Measurements from ENCODE around the gene PRDM2. TPM values are rescaled to one million over a fixed set of nuclear protein-coding genes. Genes with fewer than 3 reads are reported as not detected.

PRDM2 gene
- total and polyA plus RNA-seq, 2 of the 13 experiments (the other 11 are each of a cell fraction or from before 2014, with no cell fraction given) = 4.0 to 6.5 TPM

- Histone ChIP-seq H2AFZ (ENCODE audit: low read length) (no peak overlapping the region), H3K36me3 (replicated peaks in 1 of 2; ENCODE audit: control insufficient read depth in 1 of 2, insufficient read depth in 2 of 2, low read length in 2 of 2) (no peaks in the 10 kb centered on the region; a peak in 1 of 5 replicates), H3K4me1 (ENCODE audit: insufficient read depth, low read length) (no peaks in the 10 kb centered on the region), H3K79me2 (ENCODE audit: insufficient read depth, low read length) (no peaks in the 10 kb centered on the region), H3K4me2 (ENCODE audit: low read depth, low read length) (no peak overlapping the region), H3K4me3 (replicated peaks in 1 of 3; ENCODE audit: insufficient read depth in 1 of 3, low read depth in 2 of 3, low read length in 3 of 3) (no peak overlapping the region), H3K9me3 (ENCODE audit: low read length) (no peaks in the 10 kb centered on the region), H3K27ac (ENCODE audit: extremely low read length, insufficient read depth, low read length) (no peak overlapping the region), H3K9ac (ENCODE audit: insufficient read depth, low read depth, low read length) (no peak overlapping the region), H3K27me3 (ENCODE audit: control insufficient read depth in 1 of 2, insufficient read depth in 2 of 2, low read length in 2 of 2) (no peaks in the 10 kb centered on the region), H4K20me1 (ENCODE audit: insufficient read depth, low read length) (no peaks in the 10 kb centered on the region)
- BruUV-seq (replicated peaks) = no TSS peak
- CTCF ChIA-PET (ENCODE audit: low intra/inter-chr PET ratio, low total read pairs) = no interaction called here
- WGBS (ENCODE audit: low lambda C conversion rate) = 88% methylated on average over 6 of the region's 6 CpGs
- TF ChIP-seq ZFY (CRISPR knock-in tag; IDR thresholded peaks at IDR 0.05) = no peak
- no peak for TF ChIP-seq MTA3 (CRISPR knock-in tag; IDR thresholded peaks at IDR 0.05)
- no peak for TF ChIP-seq ZNF432 (CRISPR knock-in tag; IDR thresholded peaks at IDR 0.05; ENCODE audit: borderline replicate concordance)
- no peak for TF ChIP-seq GMEB1 (CRISPR knock-in tag; IDR thresholded peaks at IDR 0.05; ENCODE audit: borderline replicate concordance)
- TF ChIP-seq HOXA3 (CRISPR knock-in tag; IDR thresholded peaks at IDR 0.05) = no peak
- TF ChIP-seq CC2D1A (CRISPR knock-in tag; IDR thresholded peaks at IDR 0.05) = no peak
- TF ChIP-seq ZNF280B (CRISPR knock-in tag; IDR thresholded peaks at IDR 0.05; ENCODE audit: borderline replicate concordance) = no peak
- no peak for TF ChIP-seq RXRA (CRISPR knock-in tag; IDR thresholded peaks at IDR 0.05)
- no peak for TF ChIP-seq TIGD3 (CRISPR knock-in tag; IDR thresholded peaks at IDR 0.05; ENCODE audit: borderline replicate concordance)
- TF ChIP-seq PAX8 (CRISPR knock-in tag; IDR thresholded peaks at IDR 0.05; ENCODE audit: borderline replicate concordance) = no peak
- no peak for DNase-seq (ENCODE audit: low spot score)
- no peak for FAIRE-seq
- POLR2A ChIA-PET = no interaction called here
- intact Hi-C loops (cut with micrococcal nuclease; ENCODE audit: unreplicated experiment) = no loop called here
- no peak for ATAC-seq
- in situ Hi-C loops (cut with HindIII; ENCODE audit: extremely low pct_ligation_motif_present, low pct_unique_long_range_greater_than_20kb) = no loop called here
These were observed 117.9 kb downstream of the PRDM2 start for GRCh38 chr1:13817906-13818305.

All from HepG2 (cell line).